HCT116 (cell line): ENCODE results near the gene MYLK4. TPM values are rescaled to one million over a fixed set of nuclear protein-coding genes. Genes with fewer than 3 reads are reported as not detected.

Experiments
- ATAC-seq: fragments of 200-7000 bp; cut with Tn5 transposase; 2 replicates; pipeline ENCODE4 v1.9.1; 2020; ENCODE audit warnings: mild to moderate bottlenecking, moderate library complexity
- BruUV-seq: library from RNA; stranded (reverse); fragments of 400-500 nt; replicated peaks from 2 replicates; lab custom pipeline; 2021; lab: Mats Ljungman, UMichigan
- CTCF ChIA-PET: fragments of 300-600 bp; sonication (Branson Sonifier 250); formaldehyde crosslinking; loops from one replicate; lab custom pipeline; 2021; ENCODE audit warnings: antibody characterized with exemption; lab: Charles Lee
- POLR2A ChIA-PET: fragments of 300-600, 350-600 bp; sonication (Branson Sonifier 250); formaldehyde crosslinking; loops from one replicate; lab custom pipeline; 2021; ENCODE audit warnings: antibody characterized with exemption; lab: Charles Lee
- RAD21 ChIA-PET, 2 experiments: fragments of 300-600 bp; sonication (Branson Sonifier 250); formaldehyde crosslinking; loops; one replicate each; lab custom pipeline; 2023; ENCODE audit warnings: low total read pairs in 2 of 2; ENCODE audit not compliant: uncharacterized antibody in 2 of 2, unreplicated experiment in 2 of 2, low non-redundant PET in 1 of 2; lab: Charles Lee
- DNase-seq: peaks from one replicate; pipeline ENCODE4 v3.0.0-alpha.2; 2010; ENCODE audit warnings: low read depth, low spot score
- H2AFZ ChIP-seq: fragments of 200-600 bp; shearing (Covaris generic), sonication (generic); 2 replicates; pipeline ENCODE4 v1.6.1; 2017; ENCODE audit warnings: low read depth, mixed run types, mixed read lengths, antibody characterized with exemption, low read length; ENCODE audit not compliant: poor library complexity, severe bottlenecking
- H3K27ac ChIP-seq: 2 replicates; pipeline ENCODE4 v1.5.1; 2012; ENCODE audit warnings: low read depth, low read length
- H3K27me3 ChIP-seq: fragments of 200-600 bp; sonication (generic); 2 replicates; pipeline ENCODE4 v1.6.1; 2016; ENCODE audit warnings: mixed run types, low read length, mixed read lengths; ENCODE audit not compliant: insufficient read depth
- H3K36me3 ChIP-seq, 2 experiments: fragments of 200-500 bp in 1 of 2; fragments of 200-600 bp in 1 of 2; sonication (Bioruptor generic) in 1 of 2; sonication (generic) in 1 of 2; 2 replicates each; pipeline versions ENCODE4 v1.5.1 to v1.6.1; 2014 to 2016; ENCODE audit warnings: low read length in 2 of 2, inconsistent platforms in 1 of 2, mixed read lengths in 1 of 2, mixed run types in 1 of 2; ENCODE audit not compliant: insufficient read depth in 2 of 2, control insufficient read depth in 1 of 2
- H3K4me1 ChIP-seq, 2 experiments: fragments of 200-600 bp in 1 of 2; sonication (generic) in 1 of 2; 2 replicates each; pipeline versions ENCODE4 v1.5.1 to v1.6.1; 2012 to 2017; ENCODE audit warnings: low read length in 2 of 2, inconsistent platforms in 1 of 2, mild to moderate bottlenecking in 1 of 2, mixed read lengths in 1 of 2, mixed run types in 1 of 2, moderate library complexity in 1 of 2; ENCODE audit not compliant: insufficient read depth in 2 of 2, control insufficient read depth in 1 of 2
- H3K4me2 ChIP-seq: fragments of 200-600 bp; sonication (generic); 2 replicates; pipeline ENCODE4 v1.6.1; 2017; ENCODE audit warnings: mixed run types, low read length, mixed read lengths
- H3K4me3 ChIP-seq, 2 experiments: fragments of 200-600 bp in 1 of 2; sonication (generic) in 1 of 2; replicated peaks in 1 of 2; 2 replicates each; pipeline ENCODE4 v1.5.1; 2011 to 2016; ENCODE audit warnings: low read length in 2 of 2, control low read depth in 1 of 2, low read depth in 1 of 2, mild to moderate bottlenecking in 1 of 2, mixed read lengths in 1 of 2, mixed run types in 1 of 2
- H3K79me2 ChIP-seq: fragments of 200-600 bp; sonication (generic); 2 replicates; pipeline ENCODE4 v1.6.1; 2017; ENCODE audit warnings: mild to moderate bottlenecking, mixed run types, low read length, moderate library complexity, mixed read lengths; ENCODE audit not compliant: insufficient read depth
- H3K9ac ChIP-seq: fragments of 200-600 bp; sonication (generic); 2 replicates; pipeline ENCODE4 v1.6.1; 2016; ENCODE audit warnings: low read length, mixed read lengths
- H3K9me2 ChIP-seq: fragments of 200-600 bp; sonication (generic), shearing (Covaris generic); 2 replicates; pipeline ENCODE4 v1.6.1; 2017; ENCODE audit warnings: mixed run types, mild to moderate bottlenecking, moderate library complexity; ENCODE audit not compliant: insufficient read depth
- H3K9me3 ChIP-seq, 2 experiments: fragments of 200-500 bp in 1 of 2; fragments of 200-600 bp in 1 of 2; sonication (Bioruptor generic) in 1 of 2; sonication (generic) in 1 of 2; 2 replicates each; pipeline ENCODE4 v1.6.1; 2014 to 2017; ENCODE audit warnings: low read length in 2 of 2, mixed read lengths in 2 of 2, inconsistent platforms in 1 of 2, low read depth in 1 of 2, mild to moderate bottlenecking in 1 of 2, mixed run types in 1 of 2, moderate library complexity in 1 of 2; ENCODE audit not compliant: control insufficient read depth in 1 of 2, insufficient read depth in 1 of 2
- H4K20me1 ChIP-seq: fragments of 200-600 bp; sonication (generic), shearing (Covaris generic); 2 replicates; pipeline ENCODE4 v1.6.1; 2017; ENCODE audit warnings: mixed run types, mild to moderate bottlenecking, moderate library complexity; ENCODE audit not compliant: insufficient read depth
- CEBPB ChIP-seq: IDR thresholded peaks from 2 replicates; pipeline ENCODE4 v1.6.1; 2012; ENCODE audit warnings: low read depth
- EGR1 ChIP-seq: IDR thresholded peaks from 2 replicates; pipeline ENCODE4 v1.6.1; 2012; ENCODE audit warnings: low read depth
- ELF1 ChIP-seq: IDR thresholded peaks from 2 replicates; pipeline ENCODE4 v1.6.1; 2012; ENCODE audit warnings: low read depth, borderline replicate concordance
- EZH2 ChIP-seq: fragments of 200-600 bp; sonication (generic); IDR thresholded peaks from 2 replicates; pipeline ENCODE4 v1.6.1; 2017; ENCODE audit warnings: antibody characterized with exemption, mixed run types
- EZH2phosphoT487 ChIP-seq: fragments of 200-600 bp; IDR thresholded peaks from 2 replicates; pipeline ENCODE4 v1.6.1; 2018; ENCODE audit warnings: antibody characterized with exemption, borderline replicate concordance
- JUND ChIP-seq: IDR thresholded peaks from 2 replicates; pipeline ENCODE4 v1.6.1; 2012
- POLR2AphosphoS5 ChIP-seq: IDR thresholded peaks from 2 replicates; pipeline ENCODE4 v1.6.1; 2011; ENCODE audit warnings: mild to moderate bottlenecking, low read depth, low read length, moderate library complexity
- RAD21 ChIP-seq: IDR thresholded peaks from 2 replicates; pipeline ENCODE4 v1.6.1; 2012; ENCODE audit warnings: low read depth, mild to moderate bottlenecking
- SIN3A ChIP-seq: IDR thresholded peaks from 2 replicates; pipeline ENCODE4 v1.6.1; 2012; ENCODE audit warnings: low read depth
- SP1 ChIP-seq: IDR thresholded peaks from 2 replicates; pipeline ENCODE4 v1.6.1; 2012; ENCODE audit warnings: low read depth
- SRF ChIP-seq: IDR thresholded peaks from 2 replicates; pipeline ENCODE4 v1.6.1; 2012; ENCODE audit warnings: low read depth
- YY1 ChIP-seq: IDR thresholded peaks from 2 replicates; pipeline ENCODE4 v1.6.1; 2011; ENCODE audit warnings: low read length, low read depth, moderate library complexity, mild to moderate bottlenecking; ENCODE audit not compliant: insufficient replicate concordance; ENCODE audit errors: extremely low read depth
- ZNF274 ChIP-seq: fragments of 200-500 bp; sonication (Bioruptor generic); IDR thresholded peaks from 2 replicates; pipeline ENCODE4 v1.6.1; 2014; ENCODE audit warnings: mild to moderate bottlenecking, low read depth, low read length, inconsistent platforms
- intact Hi-C: fragments of 100-400 bp; cut with micrococcal nuclease; formaldehyde crosslinking; loops from 2 replicates; pipeline ENCODE4 v1.10.0; 2022
- total RNA-seq: library from RNA; stranded (reverse); gene quantifications from one replicate; pipeline ENCODE4 v1.2.1, GENCODE V29; 2021; ENCODE audit not compliant: unreplicated experiment
- TF ChIP-seq, protein P1 (sequence below): IDR thresholded peaks from 2 replicates; pipeline ENCODE4 v1.6.1; 2012
- TF ChIP-seq, protein P2 (sequence below): IDR thresholded peaks from 2 replicates; pipeline ENCODE4 v1.6.1; 2011; ENCODE audit warnings: mild to moderate bottlenecking, low read length, moderate library complexity; ENCODE audit not compliant: insufficient replicate concordance; ENCODE audit errors: extremely low read depth
- TF ChIP-seq, protein P3 (sequence below): IDR thresholded peaks from 2 replicates; pipeline ENCODE4 v1.6.1; 2012; ENCODE audit warnings: low read depth

MYLK4 gene
- total RNA-seq, 1 experiment from 2014 or later: 0.27 TPM

- RAD21 ChIA-PET: no interaction called here
- ATAC-seq (no peak), DNase-seq (no peak)
- Histone ChIP-seq H3K9me2 (no peaks in the 10 kb centered on the region; the same call in 1 of the 2 replicates), H3K27me3 (no peaks in the 10 kb centered on the region), H3K27ac (no peak overlapping the region), H3K9me3 (no peaks in the 10 kb centered on the region), H3K9ac (no peak overlapping the region), H3K36me3 (no peaks in the 10 kb centered on the region), H4K20me1 (no peaks in the 10 kb centered on the region), H3K79me2 (no peaks in the 10 kb centered on the region), H2AFZ (no peak overlapping the region), H3K4me3 (no peak overlapping the region), H3K4me2 (no peak overlapping the region), H3K4me1 (peaks cover 0 to 3% of the 10 kb centered on the region in 2 experiments; a peak in 1 of 4 replicates)
- intact Hi-C loops: no loop called here
- TF ChIP-seq SP1 (no peak), EZH2 (no peak), SRF (no peak), RAD21 (no peak), EZH2phosphoT487 (no peak)
- TF ChIP-seq, protein P1, sequence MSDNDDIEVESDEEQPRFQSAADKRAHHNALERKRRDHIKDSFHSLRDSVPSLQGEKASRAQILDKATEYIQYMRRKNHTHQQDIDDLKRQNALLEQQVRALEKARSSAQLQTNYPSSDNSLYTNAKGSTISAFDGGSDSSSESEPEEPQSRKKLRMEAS: no peak
- TF ChIP-seq, protein P2, sequence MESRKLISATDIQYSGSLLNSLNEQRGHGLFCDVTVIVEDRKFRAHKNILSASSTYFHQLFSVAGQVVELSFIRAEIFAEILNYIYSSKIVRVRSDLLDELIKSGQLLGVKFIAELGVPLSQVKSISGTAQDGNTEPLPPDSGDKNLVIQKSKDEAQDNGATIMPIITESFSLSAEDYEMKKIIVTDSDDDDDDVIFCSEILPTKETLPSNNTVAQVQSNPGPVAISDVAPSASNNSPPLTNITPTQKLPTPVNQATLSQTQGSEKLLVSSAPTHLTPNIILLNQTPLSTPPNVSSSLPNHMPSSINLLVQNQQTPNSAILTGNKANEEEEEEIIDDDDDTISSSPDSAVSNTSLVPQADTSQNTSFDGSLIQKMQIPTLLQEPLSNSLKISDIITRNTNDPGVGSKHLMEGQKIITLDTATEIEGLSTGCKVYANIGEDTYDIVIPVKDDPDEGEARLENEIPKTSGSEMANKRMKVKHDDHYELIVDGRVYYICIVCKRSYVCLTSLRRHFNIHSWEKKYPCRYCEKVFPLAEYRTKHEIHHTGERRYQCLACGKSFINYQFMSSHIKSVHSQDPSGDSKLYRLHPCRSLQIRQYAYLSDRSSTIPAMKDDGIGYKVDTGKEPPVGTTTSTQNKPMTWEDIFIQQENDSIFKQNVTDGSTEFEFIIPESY: no peak
- no TSS peak for BruUV-seq
- CTCF ChIA-PET: no interaction called here
- POLR2A ChIA-PET: no interaction called here
Observed at GRCh38 chr6:2676048-2676447, 74.7 kb downstream of the MYLK4 start.

- intact Hi-C loops: no loop called here
- no peak overlapping the region for H3K4me3 ChIP-seq
- no peaks in the 10 kb centered on the region for H3K9me3 ChIP-seq
- no peaks in the 10 kb centered on the region for H3K27me3 ChIP-seq
- ATAC-seq: no peak
- H4K20me1 ChIP-seq: no peaks in the 10 kb centered on the region
- ChIA-PET RAD21 (no interaction called here), POLR2A (no interaction called here), CTCF (no interaction called here)
- H3K4me2 ChIP-seq: no peak overlapping the region
- H3K4me1 ChIP-seq: peaks cover 0 to 3% of the 10 kb centered on the region in 2 experiments; a peak in 1 of 4 replicates
- no TSS peak for BruUV-seq
- DNase-seq: no peak
- no peaks in the 10 kb centered on the region for H3K79me2 ChIP-seq
- no peak overlapping the region for H2AFZ ChIP-seq
- H3K36me3 ChIP-seq: no peaks in the 10 kb centered on the region
- no peaks in the 10 kb centered on the region; the same call in 1 of the 2 replicates for H3K9me2 ChIP-seq
- H3K27ac ChIP-seq: no peak overlapping the region
- no peak overlapping the region for H3K9ac ChIP-seq
- TF ChIP-seq SIN3A: no peak
- TF ChIP-seq, protein P3, sequence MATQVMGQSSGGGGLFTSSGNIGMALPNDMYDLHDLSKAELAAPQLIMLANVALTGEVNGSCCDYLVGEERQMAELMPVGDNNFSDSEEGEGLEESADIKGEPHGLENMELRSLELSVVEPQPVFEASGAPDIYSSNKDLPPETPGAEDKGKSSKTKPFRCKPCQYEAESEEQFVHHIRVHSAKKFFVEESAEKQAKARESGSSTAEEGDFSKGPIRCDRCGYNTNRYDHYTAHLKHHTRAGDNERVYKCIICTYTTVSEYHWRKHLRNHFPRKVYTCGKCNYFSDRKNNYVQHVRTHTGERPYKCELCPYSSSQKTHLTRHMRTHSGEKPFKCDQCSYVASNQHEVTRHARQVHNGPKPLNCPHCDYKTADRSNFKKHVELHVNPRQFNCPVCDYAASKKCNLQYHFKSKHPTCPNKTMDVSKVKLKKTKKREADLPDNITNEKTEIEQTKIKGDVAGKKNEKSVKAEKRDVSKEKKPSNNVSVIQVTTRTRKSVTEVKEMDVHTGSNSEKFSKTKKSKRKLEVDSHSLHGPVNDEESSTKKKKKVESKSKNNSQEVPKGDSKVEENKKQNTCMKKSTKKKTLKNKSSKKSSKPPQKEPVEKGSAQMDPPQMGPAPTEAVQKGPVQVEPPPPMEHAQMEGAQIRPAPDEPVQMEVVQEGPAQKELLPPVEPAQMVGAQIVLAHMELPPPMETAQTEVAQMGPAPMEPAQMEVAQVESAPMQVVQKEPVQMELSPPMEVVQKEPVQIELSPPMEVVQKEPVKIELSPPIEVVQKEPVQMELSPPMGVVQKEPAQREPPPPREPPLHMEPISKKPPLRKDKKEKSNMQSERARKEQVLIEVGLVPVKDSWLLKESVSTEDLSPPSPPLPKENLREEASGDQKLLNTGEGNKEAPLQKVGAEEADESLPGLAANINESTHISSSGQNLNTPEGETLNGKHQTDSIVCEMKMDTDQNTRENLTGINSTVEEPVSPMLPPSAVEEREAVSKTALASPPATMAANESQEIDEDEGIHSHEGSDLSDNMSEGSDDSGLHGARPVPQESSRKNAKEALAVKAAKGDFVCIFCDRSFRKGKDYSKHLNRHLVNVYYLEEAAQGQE: no peak
- TF ChIP-seq POLR2AphosphoS5: no peak
- TF ChIP-seq EGR1: no peak
- TF ChIP-seq JUND: no peak
- TF ChIP-seq CEBPB: no peak
- no peak for TF ChIP-seq ELF1
- no peak for TF ChIP-seq ZNF274
- TF ChIP-seq, protein P1: no peak
- TF ChIP-seq YY1: no peak
- no peak for TF ChIP-seq SP1
Observed at GRCh38 chr6:2674857-2675256, 75.9 kb downstream of the MYLK4 start.
